A673 (cell line): ENCODE results near the gene TMOD2. TPM values are rescaled to one million over a fixed set of nuclear protein-coding genes. Genes with fewer than 3 reads are reported as not detected.

ENCODE experiments used
- BruUV-seq: library from RNA; stranded (reverse); fragments of 400-500 nt; replicated peaks from 2 replicates; lab custom pipeline; 2021; lab: Mats Ljungman, UMichigan
- CTCF ChIA-PET: fragments of 300-600 bp; sonication (Branson Sonifier 250); formaldehyde crosslinking; loops from one replicate; lab custom pipeline; 2022; ENCODE audit warnings: antibody characterized with exemption; lab: Charles Lee
- POLR2A ChIA-PET: fragments of 300-600 bp; sonication (Branson Sonifier 250); formaldehyde crosslinking; loops from one replicate; lab custom pipeline; 2022; ENCODE audit warnings: antibody characterized with exemption; ENCODE audit not compliant: low non-redundant PET; lab: Charles Lee
- DNase-seq: peaks from one replicate; pipeline ENCODE4 v3.0.0-alpha.2; 2015; ENCODE audit warnings: low spot score
- H3K27ac ChIP-seq: fragments of 200-600 bp; sonication (generic); 2 replicates; pipeline ENCODE4 v1.5.1; 2016; ENCODE audit warnings: mixed run types, low read depth, mild to moderate bottlenecking, mixed read lengths, antibody characterized with exemption, low read length; ENCODE audit not compliant: poor library complexity, severe bottlenecking
- H3K27me3 ChIP-seq: fragments of 200-600 bp; sonication (generic); replicated peaks from 2 replicates; pipeline ENCODE4 v1.6.1; 2017; ENCODE audit warnings: mixed run types, low read depth, mild to moderate bottlenecking, mixed read lengths, antibody characterized with exemption, low read length; ENCODE audit not compliant: insufficient read depth, poor library complexity
- H3K36me3 ChIP-seq: fragments of 200-600 bp; sonication (generic); 2 replicates; pipeline ENCODE4 v1.6.1; 2016; ENCODE audit warnings: mixed run types, mild to moderate bottlenecking, mixed read lengths, antibody characterized with exemption, low read length; ENCODE audit not compliant: insufficient read depth, poor library complexity, severe bottlenecking
- H3K4me1 ChIP-seq: fragments of 200-600 bp; sonication (generic); 2 replicates; pipeline ENCODE4 v1.6.1; 2017; ENCODE audit warnings: mixed run types, mild to moderate bottlenecking, mixed read lengths, antibody characterized with exemption, low read length; ENCODE audit not compliant: insufficient read depth, poor library complexity, severe bottlenecking
- H3K4me3 ChIP-seq: fragments of 200-600 bp; sonication (generic); 2 replicates; pipeline ENCODE4 v1.5.1; 2016; ENCODE audit warnings: low read depth, mixed run types, mild to moderate bottlenecking, mixed read lengths, low read length; ENCODE audit not compliant: poor library complexity, severe bottlenecking
- H3K9me3 ChIP-seq: fragments of 200-600 bp; sonication (generic); 2 replicates; pipeline ENCODE4 v1.6.1; 2016; ENCODE audit warnings: mixed run types, low read depth, mild to moderate bottlenecking, mixed read lengths, antibody characterized with exemption, low read length; ENCODE audit not compliant: poor library complexity, severe bottlenecking
- CTCF ChIP-seq: fragments of 300-800, 200-600 bp; sonication (generic); conservative IDR thresholded peaks from 2 replicates; pipeline ENCODE4 v1.5.1; 2017; ENCODE audit warnings: low read depth, mild to moderate bottlenecking, antibody characterized with exemption, low read length, moderate library complexity, mixed read lengths
- EZH2 ChIP-seq: fragments of 200-600 bp; sonication (generic); IDR thresholded peaks from 2 replicates; pipeline ENCODE4 v1.6.1; 2017; ENCODE audit warnings: borderline replicate concordance, low read depth, mild to moderate bottlenecking, mixed read lengths, antibody characterized with exemption, low read length; ENCODE audit not compliant: poor library complexity, severe bottlenecking
- intact Hi-C: fragments of 100-400 bp; cut with micrococcal nuclease; formaldehyde crosslinking; loops from one replicate; pipeline ENCODE4 v1.10.0; 2022; ENCODE audit not compliant: unreplicated experiment
- total RNA-seq: library from RNA; stranded (reverse); gene quantifications from 2 replicates; pipeline ENCODE4 v1.2.3, GENCODE V29; 2021

The TMOD2 gene
- total RNA-seq, 1 experiment from 2014 or later: 0.67 TPM

DNA sequence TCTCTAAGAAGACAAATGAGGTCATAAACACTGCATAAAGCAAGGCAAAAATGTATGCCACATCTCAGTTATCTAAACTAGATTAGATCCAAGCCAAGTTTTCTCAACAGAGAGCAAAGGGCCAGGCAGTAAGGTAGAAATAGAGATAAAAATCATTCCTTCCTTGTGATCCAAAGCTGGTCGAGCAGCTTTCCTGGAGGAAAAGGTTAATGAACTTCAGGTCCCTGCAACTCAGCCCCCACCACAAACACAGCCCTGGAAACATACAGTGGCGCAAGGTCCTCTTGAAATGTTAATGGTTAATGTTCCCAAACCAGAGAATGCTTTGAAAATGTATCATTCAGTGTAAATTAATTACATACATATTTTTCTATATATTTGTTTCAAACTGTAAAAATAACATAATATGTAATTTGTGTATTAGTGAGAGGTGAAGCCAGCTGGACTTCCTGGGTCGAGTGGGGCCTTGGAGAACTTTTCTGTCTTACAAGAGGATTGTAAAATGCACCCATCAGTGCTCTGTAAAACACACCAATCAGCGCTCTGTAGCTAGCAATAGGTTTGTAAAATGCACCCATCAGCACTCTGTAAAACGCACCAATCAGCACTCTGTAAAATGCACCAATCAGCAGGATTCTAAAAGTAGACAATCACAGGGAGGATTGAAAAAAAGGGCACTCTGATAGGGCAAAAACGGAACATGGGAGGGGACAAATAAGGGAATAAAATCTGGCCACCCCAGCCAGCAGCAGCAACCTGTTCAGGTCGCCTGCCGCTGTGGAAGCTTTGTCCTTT lies 31.0 kb upstream of the TMOD2 start:
- no peaks in the 10 kb centered on the region for H3K27me3 ChIP-seq
- no peak overlapping the region for H3K27ac ChIP-seq
- H3K4me3 ChIP-seq: no peak overlapping the region
- DNase-seq: no peak
- no peaks in the 10 kb centered on the region for H3K9me3 ChIP-seq
- ChIA-PET CTCF (no interaction called here), POLR2A (no interaction called here)
- H3K36me3 ChIP-seq: no peaks in the 10 kb centered on the region
- H3K4me1 ChIP-seq: no peaks in the 10 kb centered on the region
- BruUV-seq: no TSS peak
- intact Hi-C loops: no loop called here
- no peak for TF ChIP-seq EZH2
- TF ChIP-seq CTCF: no peak

- POLR2A ChIA-PET: no interaction called here
- H3K27ac ChIP-seq: no peak overlapping the region
- no peaks in the 10 kb centered on the region for H3K27me3 ChIP-seq
- CTCF ChIA-PET: no interaction called here
- no peaks in the 10 kb centered on the region for H3K36me3 ChIP-seq
- DNase-seq: no peak
- TF ChIP-seq CTCF (no peak), EZH2 (no peak)
- H3K9me3 ChIP-seq: no peaks in the 10 kb centered on the region
- no TSS peak for BruUV-seq
- H3K4me3 ChIP-seq: no peak overlapping the region
- intact Hi-C loops: no loop called here
- no peaks in the 10 kb centered on the region for H3K4me1 ChIP-seq
Observed at GRCh38 chr15:51721199-51721960, 30.0 kb upstream of the TMOD2 start.

DNA sequence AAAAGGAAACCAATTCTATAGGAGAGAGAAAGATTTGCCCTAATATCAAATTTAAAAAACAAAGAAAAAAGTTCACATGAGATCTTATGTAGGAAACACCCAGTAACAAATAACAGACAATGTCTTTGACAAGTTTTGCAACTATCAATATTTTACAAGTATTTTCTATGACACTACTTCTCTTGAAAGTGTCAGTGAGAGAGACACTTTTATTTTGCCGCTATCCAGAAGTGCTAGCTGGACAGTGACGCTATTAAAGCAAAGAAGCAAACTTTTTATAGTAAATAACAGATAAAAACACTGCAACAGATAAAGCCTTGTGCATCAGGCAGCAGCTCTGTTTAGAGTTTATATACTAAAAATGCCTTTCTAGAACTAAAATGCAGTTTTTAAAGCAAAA lies 27.2 kb upstream of the TMOD2 start:
- Histone ChIP-seq H3K36me3 (no peaks in the 10 kb centered on the region), H3K4me3 (no peak overlapping the region), H3K4me1 (no peaks in the 10 kb centered on the region), H3K27ac (no peak overlapping the region), H3K9me3 (no peaks in the 10 kb centered on the region), H3K27me3 (no peaks in the 10 kb centered on the region)
- TF ChIP-seq CTCF (no peak), EZH2 (no peak)
- ChIA-PET POLR2A (no interaction called here), CTCF (interaction anchor here (0.7 kb wide), 1 partner anchor 561 kb away, joined by 3 read pairs; no protein-coding TSS in a partner anchor)
- intact Hi-C loops: no loop called here
- DNase-seq: no peak
- no TSS peak for BruUV-seq
